ENCODE results near the gene DACH1.

Gene DACH1

GRCh38 chr13:71632206-71632605 is 234.8 kb downstream of the DACH1 start:
- no peak for TF ChIP-seq CTCF (IDR thresholded peaks at IDR 0.05)

- no peak for TF ChIP-seq CTCF (IDR thresholded peaks at IDR 0.05)
Observed at GRCh38 chr13:71629167-71629566, 237.8 kb downstream of the DACH1 start.

- TF ChIP-seq CTCF (IDR thresholded peaks at IDR 0.05), result no peak
Observed at GRCh38 chr13:71626421-71627117, 240.4 kb downstream of the DACH1 start.

- no peak for TF ChIP-seq CTCF (IDR thresholded peaks at IDR 0.05)
Observed at GRCh38 chr13:71625694-71626093, 241.3 kb downstream of the DACH1 start.

- TF ChIP-seq CTCF (IDR thresholded peaks at IDR 0.05), result no peak
Observed at GRCh38 chr13:71624653-71625600, 242.1 kb downstream of the DACH1 start.

GRCh38 chr13:71621174-71622124 is 245.6 kb downstream of the DACH1 start:
- TF ChIP-seq CTCF (IDR thresholded peaks at IDR 0.05), result no peak

- no peak for TF ChIP-seq CTCF (IDR thresholded peaks at IDR 0.05)
Observed at GRCh38 chr13:71619096-71619495, 247.9 kb downstream of the DACH1 start.

Measured in LNCAP (cell line).